HepG2 (cell line): ENCODE data around the gene DDOST.

Experiments
- CBX1 ChIP-seq: IDR thresholded peaks from one replicate; pipeline ENCODE4 v1.6.1; 2016; ENCODE audit warnings: antibody characterized with exemption, low read depth
- CTCF ChIP-seq: sonication (generic); formaldehyde crosslinking; IDR thresholded peaks from 2 replicates; pipeline ENCODE4 v1.5.0; 2020; ENCODE audit warnings: mild to moderate bottlenecking, missing genetic modification reagents, moderate library complexity
- JUND ChIP-seq: sonication (generic); formaldehyde crosslinking; IDR thresholded peaks from 2 replicates; pipeline ENCODE4 v1.8.0; 2022; ENCODE audit warnings: mild to moderate bottlenecking, missing genetic modification reagents
- MAFK ChIP-seq, 2 experiments: IDR thresholded peaks in 1 of 2; conservative IDR thresholded peaks in 1 of 2; 2 replicates each; pipeline ENCODE4 v1.6.1; 2011; ENCODE audit warnings: improper control_type of control experiment in 2 of 2, low read length in 2 of 2
- NFKBIZ ChIP-seq: IDR thresholded peaks from 2 replicates; pipeline ENCODE4 v1.6.1; 2018; ENCODE audit warnings: missing genetic modification reagents, missing compliant biosample characterization
- PRPF4 ChIP-seq: fragments of 200-400 bp; formaldehyde crosslinking; IDR thresholded peaks from 2 replicates; pipeline ENCODE4 v1.6.1; 2016; ENCODE audit warnings: low read length, low read depth; ENCODE audit not compliant: poor library complexity, severe bottlenecking
- STAT5B ChIP-seq: sonication (generic); formaldehyde crosslinking; IDR thresholded peaks from 2 replicates; pipeline ENCODE4 v1.4.0; 2020; ENCODE audit warnings: missing genetic modification reagents
- TBP ChIP-seq: sonication (generic); formaldehyde crosslinking; IDR thresholded peaks from 2 replicates; pipeline ENCODE4 v1.5.0; 2020; ENCODE audit warnings: missing genetic modification reagents
- ZNF530 ChIP-seq: sonication (generic); formaldehyde crosslinking; IDR thresholded peaks from 2 replicates; pipeline ENCODE4 v1.5.0; 2020; ENCODE audit warnings: low read depth, mild to moderate bottlenecking, missing genetic modification reagents
- ZNF704 ChIP-seq: sonication (generic); formaldehyde crosslinking; IDR thresholded peaks from 2 replicates; pipeline ENCODE4 v1.8.1; 2023; ENCODE audit warnings: mild to moderate bottlenecking, inconsistent platforms, moderate library complexity, missing genetic modification reagents, borderline replicate concordance
- ZNF766 ChIP-seq: sonication (generic); formaldehyde crosslinking; IDR thresholded peaks from 2 replicates; pipeline ENCODE4 v1.5.0; 2020; ENCODE audit warnings: missing genetic modification reagents, borderline replicate concordance

GRCh38 chr1:20697563-20697962 lies 36.4 kb upstream of the DDOST start:
- TF ChIP-seq CBX1 = no peak
- no peak for TF ChIP-seq MAFK (conservative IDR thresholded peaks at IDR 0.05 in 1 of 2, IDR thresholded peaks at IDR 0.05 in 1 of 2; ENCODE audit: low read length in 2 of 2)
- no peak for TF ChIP-seq JUND (CRISPR knock-in tag)
- no peak for TF ChIP-seq ZNF530 (CRISPR knock-in tag)
- no peak for TF ChIP-seq ZNF766
- TF ChIP-seq TBP (CRISPR knock-in tag) = no peak
- no peak for TF ChIP-seq PRPF4
- no peak for TF ChIP-seq STAT5B (CRISPR knock-in tag)
- no peak for TF ChIP-seq CTCF (CRISPR knock-in tag)
- no peak for TF ChIP-seq ZNF704 (CRISPR knock-in tag)
- no peak for TF ChIP-seq NFKBIZ (CRISPR knock-in tag)
